Umbilical cord (tissue), 2 donors: ENCODE measurements around the gene KCNJ5. TPM values are rescaled to one million over a fixed set of nuclear protein-coding genes. Genes with fewer than 3 reads are reported as not detected.

Experiments
- DNase-seq: peaks from one replicate; pipeline ENCODE4 v3.0.0-alpha.2; 2015; ENCODE audit warnings: low spot score
- total RNA-seq: library from RNA; depleted of rRNA; stranded (reverse); fragments of >200 nt; gene quantifications from one replicate; pipeline ENCODE4 v1.2.3, GENCODE V29; 2014; ENCODE audit warnings: low replicate concordance; ENCODE audit not compliant: insufficient read depth

KCNJ5 gene
- total RNA-seq, 1 donor from 2014 or later, result 12.5 TPM

- DNase-seq, result no peak
Observed at GRCh38 chr11:128894685-128895084, 3.5 kb downstream of the KCNJ5 start.

GRCh38 chr11:128895526-128895925 is 4.4 kb downstream of the KCNJ5 start:
- no peak for DNase-seq

GRCh38 chr11:128896356-128896755 is 5.2 kb downstream of the KCNJ5 start:
- no peak for DNase-seq

- DNase-seq, result no peak
Observed at GRCh38 chr11:128897826-128898225, 6.7 kb downstream of the KCNJ5 start.

GRCh38 chr11:128898580-128899344 is 7.6 kb downstream of the KCNJ5 start:
- no peak for DNase-seq

GRCh38 chr11:128900468-128900867 is 9.3 kb downstream of the KCNJ5 start:
- DNase-seq, result no peak

- no peak for DNase-seq
Observed at GRCh38 chr11:128901653-128902514, 10.7 kb downstream of the KCNJ5 start.

GRCh38 chr11:128902515-128903066 is 11.4 kb downstream of the KCNJ5 start:
- DNase-seq, result no peak

GRCh38 chr11:128903248-128904061 is 12.3 kb downstream of the KCNJ5 start:
- no peak for DNase-seq

GRCh38 chr11:128904303-128904655 is 13.1 kb downstream of the KCNJ5 start:
- DNase-seq, result no peak

GRCh38 chr11:128904656-128905344 is 13.6 kb downstream of the KCNJ5 start:
- DNase-seq, result peak; percentile 58

- DNase-seq, result peak; percentile 77
Observed at GRCh38 chr11:128905345-128906184, 14.4 kb downstream of the KCNJ5 start.

GRCh38 chr11:128906185-128907050 is 15.3 kb downstream of the KCNJ5 start:
- DNase-seq, result peak; percentile 38

- peak; percentile 26 for DNase-seq
Observed at GRCh38 chr11:128907585-128907984, 16.4 kb downstream of the KCNJ5 start.

- DNase-seq, result peak; percentile 82
Observed at GRCh38 chr11:128908391-128909246, 17.5 kb downstream of the KCNJ5 start.

- DNase-seq, result no peak
Observed at GRCh38 chr11:128909438-128910125, 18.4 kb downstream of the KCNJ5 start.

- DNase-seq, result no peak
Observed at GRCh38 chr11:128910576-128910975, 19.4 kb downstream of the KCNJ5 start.

GRCh38 chr11:128911239-128911638 is 20.1 kb downstream of the KCNJ5 start:
- DNase-seq, result no peak
